ENCODE results near the gene CHM. TPM values are rescaled to one million over a fixed set of nuclear protein-coding genes. Genes with fewer than 3 reads are reported as not detected.

CHM gene
- total RNA-seq, 2 donors from 2014 or later, result 8.7 to 13.0 TPM

DNA sequence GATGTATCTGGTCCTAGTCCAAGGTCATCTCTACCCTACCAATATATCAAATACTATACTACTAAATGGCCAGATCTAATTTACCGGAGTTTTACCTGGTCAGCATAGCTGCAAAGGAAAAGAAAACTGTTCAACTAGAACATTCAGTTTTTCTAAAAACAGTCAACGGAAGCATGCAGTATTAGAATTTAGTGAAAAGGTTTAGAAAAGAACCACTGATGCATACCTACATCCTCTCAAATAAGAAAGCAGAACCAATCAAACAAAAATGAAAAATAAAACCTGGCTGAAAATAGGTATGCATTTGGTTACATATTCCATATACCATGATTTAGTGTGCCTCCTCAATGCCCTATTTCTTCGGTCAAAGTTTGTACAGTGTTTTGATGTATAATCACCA lies 140.0 kb downstream of the CHM start:
- no peak for DNase-seq (ENCODE audit: low spot score)
- Histone ChIP-seq H3K27ac (no peak overlapping the region), H3K27me3 (no peaks in the 10 kb centered on the region), H3K4me1 (no peaks in the 10 kb centered on the region), H3K36me3 (no peaks in the 10 kb centered on the region), H3K4me3 (no peak overlapping the region), H3K9me3 (no peaks in the 10 kb centered on the region)
- TF ChIP-seq, protein P1, sequence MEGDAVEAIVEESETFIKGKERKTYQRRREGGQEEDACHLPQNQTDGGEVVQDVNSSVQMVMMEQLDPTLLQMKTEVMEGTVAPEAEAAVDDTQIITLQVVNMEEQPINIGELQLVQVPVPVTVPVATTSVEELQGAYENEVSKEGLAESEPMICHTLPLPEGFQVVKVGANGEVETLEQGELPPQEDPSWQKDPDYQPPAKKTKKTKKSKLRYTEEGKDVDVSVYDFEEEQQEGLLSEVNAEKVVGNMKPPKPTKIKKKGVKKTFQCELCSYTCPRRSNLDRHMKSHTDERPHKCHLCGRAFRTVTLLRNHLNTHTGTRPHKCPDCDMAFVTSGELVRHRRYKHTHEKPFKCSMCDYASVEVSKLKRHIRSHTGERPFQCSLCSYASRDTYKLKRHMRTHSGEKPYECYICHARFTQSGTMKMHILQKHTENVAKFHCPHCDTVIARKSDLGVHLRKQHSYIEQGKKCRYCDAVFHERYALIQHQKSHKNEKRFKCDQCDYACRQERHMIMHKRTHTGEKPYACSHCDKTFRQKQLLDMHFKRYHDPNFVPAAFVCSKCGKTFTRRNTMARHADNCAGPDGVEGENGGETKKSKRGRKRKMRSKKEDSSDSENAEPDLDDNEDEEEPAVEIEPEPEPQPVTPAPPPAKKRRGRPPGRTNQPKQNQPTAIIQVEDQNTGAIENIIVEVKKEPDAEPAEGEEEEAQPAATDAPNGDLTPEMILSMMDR (IDR thresholded peaks at IDR 0.05), result no peak

DNA sequence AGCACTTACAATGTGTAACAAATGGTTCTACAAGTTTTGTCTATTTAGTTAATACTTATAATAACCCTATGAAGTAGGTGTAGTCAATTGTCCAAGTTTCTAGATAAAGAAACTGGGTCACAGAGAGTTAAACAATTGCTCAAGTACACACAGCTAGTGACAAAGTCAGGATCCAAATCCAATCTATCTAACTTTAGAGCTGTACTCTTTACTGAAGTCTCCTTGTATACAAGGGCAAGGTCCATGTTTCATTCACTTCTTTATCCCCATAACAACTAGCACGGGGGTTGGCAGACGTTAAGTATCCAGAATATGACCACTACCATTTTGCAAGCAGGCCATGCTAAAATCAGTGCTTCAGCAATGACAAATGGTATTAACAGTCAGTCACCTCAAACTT lies 141.0 kb downstream of the CHM start:
- no peak overlapping the region for H3K27ac ChIP-seq
- no peak for DNase-seq (ENCODE audit: low spot score)
- no peaks in the 10 kb centered on the region for H3K4me1 ChIP-seq
- no peaks in the 10 kb centered on the region for H3K27me3 ChIP-seq
- H3K36me3 ChIP-seq, result no peaks in the 10 kb centered on the region
- TF ChIP-seq, protein P1 (IDR thresholded peaks at IDR 0.05), result no peak
- H3K9me3 ChIP-seq, result no peaks in the 10 kb centered on the region
- H3K4me3 ChIP-seq, result no peak overlapping the region

DNA sequence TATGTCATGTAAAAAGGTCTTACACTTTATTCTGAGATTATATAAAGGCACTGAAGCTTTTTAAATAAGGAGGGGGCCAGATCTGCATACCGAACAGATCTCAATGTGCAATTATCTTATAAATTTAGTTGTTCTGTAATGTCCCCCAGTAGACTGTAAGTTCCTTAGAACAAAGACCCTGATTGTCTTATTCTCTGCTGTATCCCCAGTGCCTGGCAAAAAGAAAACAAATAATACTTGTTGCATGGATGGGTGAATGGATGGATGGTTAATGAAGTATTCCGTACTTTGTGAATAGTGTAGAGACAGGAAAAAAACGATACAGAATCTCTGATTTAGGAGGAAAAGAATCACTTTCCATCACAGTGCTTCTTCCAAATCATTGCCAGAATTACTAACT lies 141.5 kb downstream of the CHM start:
- Histone ChIP-seq H3K9me3 (no peaks in the 10 kb centered on the region), H3K27ac (no peak overlapping the region), H3K27me3 (no peaks in the 10 kb centered on the region), H3K36me3 (no peaks in the 10 kb centered on the region), H3K4me3 (no peak overlapping the region), H3K4me1 (no peaks in the 10 kb centered on the region)
- DNase-seq (ENCODE audit: low spot score), result no peak
- TF ChIP-seq, protein P1 (IDR thresholded peaks at IDR 0.05), result no peak

DNA sequence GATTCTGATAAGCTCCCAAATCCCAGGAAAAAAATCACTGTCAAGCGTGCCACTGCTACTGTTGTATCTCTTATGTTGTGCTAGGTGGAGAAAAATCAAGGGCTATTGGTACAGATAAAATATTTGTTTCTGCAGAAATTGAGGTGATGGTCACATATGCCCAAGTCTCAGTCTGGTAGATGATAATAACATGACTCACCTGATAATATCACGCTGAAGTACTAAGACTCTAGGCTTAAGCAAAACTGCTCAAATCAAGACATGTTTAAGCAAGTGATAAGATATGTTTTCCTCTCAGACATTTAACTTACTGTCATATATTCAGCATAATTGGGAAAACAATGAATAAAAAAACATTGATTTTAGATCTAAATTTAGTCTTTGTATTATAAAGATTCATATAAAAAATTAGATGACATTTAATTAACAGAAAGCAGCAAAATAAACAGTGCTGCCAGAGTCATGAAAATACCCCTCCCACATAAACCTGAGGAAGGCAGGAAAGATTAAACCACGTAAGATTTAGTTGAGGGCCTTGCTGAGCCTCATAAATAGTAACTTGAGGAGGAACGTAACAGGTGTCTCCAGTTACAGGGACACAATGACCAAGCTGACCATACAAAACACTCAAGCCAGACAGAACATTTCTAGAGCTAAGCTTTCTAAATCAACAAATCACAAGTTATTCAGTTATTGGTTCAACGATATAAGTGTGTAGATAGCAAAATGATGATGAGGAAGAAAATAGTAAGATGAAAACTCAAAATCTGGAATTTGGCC lies 143.5 kb downstream of the CHM start:
- Histone ChIP-seq H3K4me3 (no peak overlapping the region), H3K36me3 (no peaks in the 10 kb centered on the region), H3K27me3 (no peaks in the 10 kb centered on the region), H3K27ac (no peak overlapping the region), H3K4me1 (no peaks in the 10 kb centered on the region), H3K9me3 (no peaks in the 10 kb centered on the region)
- TF ChIP-seq, protein P1 (IDR thresholded peaks at IDR 0.05), result no peak
- DNase-seq (ENCODE audit: low spot score), result no peak

DNA sequence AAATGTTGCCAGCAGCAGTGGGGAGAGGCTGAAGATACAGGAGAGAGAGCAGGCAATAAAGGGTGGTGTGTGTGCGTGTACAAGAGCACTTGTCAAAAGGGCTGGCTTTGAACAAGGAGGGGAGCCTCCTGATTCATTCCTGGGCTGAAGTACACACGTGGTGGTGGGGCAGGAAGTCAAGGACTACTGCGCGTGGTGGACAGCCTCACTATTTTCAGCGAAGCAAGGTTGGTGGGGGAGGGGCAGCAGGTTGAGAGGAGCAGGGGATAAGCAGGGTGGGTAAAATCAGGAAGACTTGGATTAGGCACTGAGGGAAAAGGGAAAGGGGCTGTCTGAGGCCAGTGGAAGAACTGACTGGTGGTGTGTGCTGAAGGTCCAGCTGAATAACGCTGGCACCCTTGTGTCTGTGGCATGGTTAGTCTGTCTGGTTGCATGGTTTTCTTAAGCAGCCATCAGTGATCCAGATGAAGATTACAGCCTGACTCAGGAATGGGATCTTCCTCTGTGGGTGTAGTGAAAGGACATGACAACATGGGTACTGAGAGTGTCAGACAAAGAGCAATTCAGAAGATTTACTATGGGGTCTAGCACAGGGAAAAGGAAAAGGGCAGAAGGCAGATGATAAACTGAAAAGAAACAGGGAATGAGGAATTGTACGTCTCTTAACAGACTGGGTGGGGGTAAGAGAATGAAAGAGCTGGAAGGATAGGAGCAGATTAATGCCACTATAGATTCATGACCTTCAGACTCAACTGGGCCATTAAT lies 149.8 kb downstream of the CHM start:
- Histone ChIP-seq H3K27me3 (no peaks in the 10 kb centered on the region), H3K4me3 (no peak overlapping the region), H3K9me3 (no peaks in the 10 kb centered on the region), H3K27ac (no peak overlapping the region), H3K4me1 (no peaks in the 10 kb centered on the region), H3K36me3 (no peaks in the 10 kb centered on the region)
- DNase-seq (ENCODE audit: low spot score), result no peak
- TF ChIP-seq, protein P1 (IDR thresholded peaks at IDR 0.05), result no peak

Measured in right atrium auricular region (tissue), 2 donors.